GM19043 (cell line): ENCODE measurements around the gene RFX4.

ENCODE experiments used
- ATAC-seq: cut with Tn5 transposase; IDR thresholded peaks from one replicate; pipeline ENCODE4 v1.9.1; 2021; ENCODE audit warnings: low read depth; ENCODE audit not compliant: unreplicated experiment

RFX4 gene

DNA sequence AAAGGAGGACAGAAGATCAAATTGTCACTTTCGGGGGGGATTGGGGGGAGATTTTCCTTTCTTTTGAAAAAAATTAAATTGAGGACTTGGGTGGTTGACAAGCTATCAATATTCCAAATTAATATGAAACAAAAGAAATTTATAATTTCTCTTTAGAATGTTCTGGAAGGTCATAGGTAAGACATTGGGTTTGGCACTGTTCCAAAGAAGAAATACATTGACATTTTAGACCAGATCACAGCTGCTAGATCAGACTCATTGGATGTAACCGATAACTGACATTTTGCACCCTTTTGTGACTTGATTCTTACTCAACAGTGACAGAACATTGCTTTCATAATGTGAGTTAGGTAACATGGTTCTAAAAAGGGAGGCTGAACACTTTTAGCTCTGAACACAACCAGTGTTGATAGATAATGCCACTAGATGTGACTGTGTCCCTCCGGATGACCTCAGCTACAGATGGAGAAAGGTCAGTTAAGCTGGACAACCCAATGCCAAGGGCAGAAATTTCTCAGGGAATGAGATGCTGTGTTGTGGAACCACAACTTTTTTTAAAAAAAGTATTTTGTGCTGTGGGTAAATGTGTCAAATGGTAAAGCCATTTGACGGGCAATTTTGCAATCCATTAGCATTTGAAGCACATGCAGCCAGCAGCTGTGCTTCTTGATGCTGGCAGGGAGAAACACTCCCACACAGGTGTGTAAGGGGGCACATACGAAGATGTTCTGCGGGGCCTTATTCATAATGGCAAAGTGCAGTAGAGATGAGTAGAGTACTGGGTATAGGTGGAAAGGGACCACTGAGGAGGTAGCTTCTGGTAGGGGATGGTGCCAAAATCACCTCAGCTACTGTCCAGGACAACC lies 62.9 kb downstream of the RFX4 start:
- no peak for ATAC-seq

DNA sequence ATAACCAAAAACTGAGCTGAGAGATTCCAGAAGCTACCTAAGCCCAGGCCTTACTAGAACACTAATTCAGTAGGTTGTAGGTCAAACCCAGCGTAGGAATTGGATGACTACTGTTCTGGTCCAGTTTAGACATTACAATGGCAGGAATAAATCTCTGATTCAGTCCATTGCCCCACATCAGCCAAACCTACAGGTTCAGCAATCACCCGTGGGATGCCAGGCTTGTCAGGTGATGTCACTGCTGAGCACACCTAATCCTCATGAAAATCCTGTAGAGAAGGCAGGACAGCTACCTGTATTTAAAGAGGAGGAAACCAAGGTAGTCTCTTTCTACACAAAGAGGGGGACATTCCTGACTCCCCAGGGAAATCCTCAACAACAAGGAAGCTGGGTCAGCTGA lies 63.7 kb downstream of the RFX4 start:
- no peak for ATAC-seq

DNA sequence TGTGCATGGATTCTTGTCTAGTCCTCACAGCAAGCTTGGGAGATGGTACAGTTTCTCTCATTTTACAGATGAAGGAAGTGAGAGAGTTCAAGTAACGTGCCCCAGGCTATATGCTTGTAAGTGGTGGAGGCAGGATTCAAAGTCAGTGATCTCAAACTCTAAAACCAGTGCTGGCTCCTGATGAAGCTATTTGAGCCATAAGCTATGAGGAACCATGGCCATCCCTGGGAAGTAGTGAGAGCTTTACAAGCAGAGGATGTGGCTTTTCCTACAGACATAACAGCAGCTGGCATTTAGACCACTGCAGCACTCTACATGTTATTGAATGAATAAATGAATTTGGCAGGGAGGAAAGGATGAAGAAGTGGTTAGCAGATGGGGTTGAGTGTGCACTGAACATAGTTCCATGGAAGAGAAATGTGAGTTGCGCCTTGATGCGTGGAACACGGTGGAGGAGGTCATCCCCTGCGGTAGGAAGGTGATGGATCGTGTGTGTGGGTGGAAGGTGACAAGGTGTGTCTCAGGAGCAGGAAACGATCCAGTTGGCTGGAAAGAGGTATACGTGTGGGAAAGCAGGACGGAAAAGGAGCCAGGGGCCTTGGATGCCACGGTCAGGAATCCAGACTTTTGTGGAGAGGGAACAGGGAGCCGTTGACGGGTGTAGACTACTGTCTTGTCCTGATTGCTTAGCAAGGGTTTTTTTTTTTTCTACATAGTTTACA lies 65.2 kb downstream of the RFX4 start:
- no peak for ATAC-seq

DNA sequence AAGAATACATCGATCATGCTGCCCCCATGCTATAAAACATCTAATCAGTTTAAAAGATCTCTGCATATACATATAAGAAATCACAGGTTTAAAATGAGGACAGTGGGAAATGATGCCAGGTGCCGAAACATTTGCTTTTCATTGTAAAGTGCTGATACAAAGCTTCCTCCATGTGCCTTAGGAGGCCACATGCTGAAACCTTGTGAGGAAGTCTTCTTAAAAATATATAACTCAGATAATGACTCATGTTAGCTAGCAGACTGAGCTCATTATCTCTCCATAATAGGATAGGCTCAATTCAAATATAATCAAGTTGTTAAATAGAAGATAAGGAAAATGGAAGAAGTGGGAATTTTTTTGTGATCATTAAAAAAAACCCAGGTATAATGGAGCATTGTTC lies 65.9 kb downstream of the RFX4 start:
- ATAC-seq = no peak

DNA sequence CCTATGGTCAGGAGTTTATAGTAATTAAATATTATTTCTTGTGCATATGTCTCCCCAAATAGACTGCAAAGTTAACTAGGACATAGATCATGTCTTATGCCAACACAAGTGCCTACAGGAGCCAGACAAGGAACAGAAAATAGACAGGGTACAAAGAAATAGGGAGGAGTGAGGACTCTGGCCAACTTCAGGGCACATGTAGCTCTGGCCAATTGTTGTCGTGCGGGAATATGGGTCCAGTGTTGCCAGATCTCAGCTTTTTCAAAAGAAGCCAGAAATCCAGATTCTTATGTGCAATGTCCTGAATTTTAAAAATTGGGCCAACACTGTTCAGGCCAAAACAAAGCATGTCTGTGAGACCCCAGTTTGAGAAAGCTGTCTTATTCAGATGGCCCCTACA lies 68.7 kb downstream of the RFX4 start:
- ATAC-seq = no peak

DNA sequence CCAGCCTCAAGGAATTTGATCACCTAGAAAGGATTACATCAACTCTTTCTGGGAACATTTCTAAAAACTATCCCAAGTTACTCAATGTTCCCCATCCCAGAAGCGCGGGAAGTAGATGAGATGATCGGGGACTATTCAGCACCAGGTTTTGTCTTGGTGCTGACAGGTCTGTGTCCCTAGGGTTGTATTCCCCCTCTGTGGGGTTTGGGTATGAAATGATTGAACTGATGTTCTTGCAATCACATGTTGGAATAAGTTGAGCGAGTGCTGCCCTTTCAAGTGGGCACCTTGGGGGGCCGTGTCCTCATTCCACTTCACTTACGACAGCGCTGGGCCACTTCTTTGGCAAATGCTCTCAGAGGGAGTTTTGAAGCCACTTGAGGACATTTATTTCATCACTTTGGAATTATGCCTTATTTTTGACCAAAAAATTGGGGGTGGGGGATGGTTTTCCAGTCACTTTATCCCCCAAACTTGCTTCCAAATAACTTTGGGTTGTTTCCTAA lies 69.8 kb downstream of the RFX4 start:
- no peak for ATAC-seq

DNA sequence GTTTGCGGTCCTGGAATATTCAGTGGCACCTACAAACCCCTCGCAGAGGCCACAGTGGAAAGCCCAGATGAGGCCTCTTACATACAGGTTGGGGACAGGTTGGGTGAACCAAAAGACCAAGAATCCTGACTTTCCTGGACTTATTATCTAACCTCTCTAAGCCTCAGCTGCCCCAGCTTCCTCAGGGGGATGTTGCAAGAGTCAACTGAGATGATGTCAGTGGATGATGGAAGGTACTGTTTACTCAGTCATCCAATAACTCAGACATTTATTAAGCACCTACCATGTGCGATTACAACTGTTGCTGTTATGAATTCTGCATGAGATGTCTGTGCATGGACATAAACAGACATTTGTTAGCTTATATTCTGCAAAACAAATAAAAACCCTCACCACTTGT lies 72.8 kb downstream of the RFX4 start:
- no peak for ATAC-seq

DNA sequence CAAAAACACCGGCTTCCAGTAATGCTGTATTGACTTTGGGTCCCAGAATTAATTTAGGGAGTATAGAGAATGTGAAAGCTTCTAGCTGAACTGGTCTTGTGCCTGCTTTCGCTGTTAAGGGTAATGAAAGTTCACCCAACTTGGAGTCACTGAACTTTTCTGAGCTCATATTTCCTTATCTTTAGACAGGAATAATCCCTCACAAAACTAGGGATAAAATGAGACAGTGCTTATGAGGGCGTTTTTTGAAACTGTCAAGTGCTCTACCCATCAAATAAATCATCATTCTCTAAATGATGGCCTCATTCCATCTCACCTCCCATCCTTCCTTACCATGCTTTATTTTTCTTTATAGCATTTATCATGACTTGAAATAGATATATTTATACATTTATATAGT lies 74.7 kb downstream of the RFX4 start:
- ATAC-seq = no peak

DNA sequence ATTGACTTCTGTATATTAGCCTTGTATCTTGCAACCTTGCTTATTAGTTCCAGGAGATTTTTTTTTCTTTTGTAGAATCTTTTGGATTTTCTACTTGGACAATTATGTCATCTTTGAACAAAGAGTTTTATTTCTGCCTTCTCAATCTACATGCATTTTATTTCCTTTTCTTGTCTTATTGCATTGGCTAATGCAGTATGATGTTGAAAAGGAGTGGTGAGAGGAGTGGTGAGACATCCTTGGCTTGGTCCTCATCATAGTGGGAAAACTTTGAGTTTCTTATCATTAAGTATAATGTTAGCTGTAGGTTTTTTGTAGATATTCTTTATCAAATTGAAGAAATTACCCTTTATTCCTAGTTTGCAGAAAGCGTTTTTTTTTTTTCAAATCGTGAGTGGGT lies 80.6 kb downstream of the RFX4 start:
- ATAC-seq = no peak

DNA sequence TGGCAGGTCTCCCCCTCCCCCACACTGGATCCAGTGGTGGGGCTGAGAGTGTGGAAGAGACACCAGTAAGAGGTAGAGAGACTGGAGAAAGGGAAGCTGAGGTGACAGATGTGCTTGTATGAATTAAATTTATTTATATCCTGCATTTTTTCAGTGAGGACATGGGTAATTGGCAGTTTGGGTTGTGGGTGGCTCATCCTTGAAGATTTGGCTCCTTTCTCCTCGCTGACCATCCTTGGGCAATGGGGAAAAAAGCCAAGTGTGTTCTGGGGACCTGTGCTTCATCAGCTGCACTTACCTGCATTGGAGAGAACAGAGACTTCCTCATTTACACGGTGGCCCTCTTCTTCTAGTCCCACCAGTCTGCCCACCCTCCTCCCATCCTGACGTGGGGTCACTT lies 86.4 kb downstream of the RFX4 start:
- no peak for ATAC-seq

DNA sequence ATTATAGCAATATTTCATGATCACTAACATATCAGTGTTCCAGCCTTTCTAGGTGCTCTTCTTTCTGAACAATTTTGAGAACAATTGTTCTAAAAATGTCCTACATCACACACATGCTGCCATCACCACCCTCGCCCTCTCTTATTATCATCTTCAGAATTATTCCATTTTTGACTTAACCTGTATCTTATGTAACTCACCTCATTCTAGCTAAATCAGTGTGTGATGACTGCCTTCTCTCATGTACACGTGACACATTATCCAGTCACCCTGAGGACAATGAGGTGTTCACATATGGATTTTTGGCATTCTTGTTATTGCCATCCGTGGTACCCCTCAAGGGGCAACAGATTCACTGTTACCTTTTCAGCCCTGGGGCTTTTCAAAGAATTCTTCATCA lies 87.3 kb downstream of the RFX4 start:
- ATAC-seq = no peak

DNA sequence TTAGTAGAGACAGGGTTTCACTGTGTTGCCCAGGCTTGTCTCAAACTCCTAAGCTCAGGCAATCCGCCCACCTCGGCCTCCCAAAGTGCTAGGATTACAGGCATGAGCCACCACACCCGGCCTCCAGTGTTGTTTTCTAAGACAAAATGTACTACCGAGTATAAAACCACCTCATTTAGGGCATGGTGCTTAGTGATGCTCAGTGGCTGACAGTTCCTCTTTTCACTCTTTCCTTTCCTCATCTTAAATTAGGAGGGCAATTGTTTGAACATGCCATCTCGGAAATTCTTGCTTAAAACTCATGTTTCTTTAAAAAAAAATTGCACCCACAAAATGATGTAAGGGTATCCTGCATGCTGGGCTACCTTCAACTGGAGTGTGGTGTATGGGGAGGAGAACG lies 89.0 kb downstream of the RFX4 start:
- no peak for ATAC-seq

DNA sequence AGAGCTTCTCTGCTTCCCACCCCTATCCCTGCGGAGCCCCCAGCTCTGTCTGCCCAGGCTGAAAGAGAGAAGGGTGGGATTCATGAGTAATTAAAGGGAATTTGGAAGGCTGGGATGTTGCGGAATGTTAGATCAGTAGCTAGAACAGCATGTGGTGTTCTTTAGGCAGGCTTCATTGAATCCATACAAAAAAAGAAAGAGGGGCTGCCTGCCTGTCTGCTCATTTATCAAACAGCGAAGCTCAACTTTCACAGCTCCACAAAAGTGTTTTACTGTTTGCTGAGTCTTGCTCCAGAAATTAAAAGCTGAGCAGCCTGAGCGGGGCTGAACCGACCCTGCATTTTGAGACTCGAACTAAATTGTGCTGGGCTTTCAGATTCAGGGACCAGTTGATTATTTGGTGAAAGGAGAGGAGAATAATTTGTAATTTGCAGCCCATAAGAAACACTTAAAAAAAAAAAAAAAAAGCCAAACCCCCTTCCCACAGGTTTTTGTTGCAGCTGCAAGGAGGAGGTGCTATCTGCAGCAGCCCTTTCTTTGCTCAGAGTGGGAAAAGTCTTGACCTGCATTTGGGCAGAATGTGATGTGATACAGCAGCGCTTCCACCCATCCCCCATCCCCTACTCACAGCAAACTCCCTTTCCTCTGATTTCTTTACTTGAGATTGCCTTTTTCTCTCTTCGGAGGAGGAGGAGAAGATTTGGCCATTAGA lies 89.7 kb downstream of the RFX4 start:
- ATAC-seq = no peak

DNA sequence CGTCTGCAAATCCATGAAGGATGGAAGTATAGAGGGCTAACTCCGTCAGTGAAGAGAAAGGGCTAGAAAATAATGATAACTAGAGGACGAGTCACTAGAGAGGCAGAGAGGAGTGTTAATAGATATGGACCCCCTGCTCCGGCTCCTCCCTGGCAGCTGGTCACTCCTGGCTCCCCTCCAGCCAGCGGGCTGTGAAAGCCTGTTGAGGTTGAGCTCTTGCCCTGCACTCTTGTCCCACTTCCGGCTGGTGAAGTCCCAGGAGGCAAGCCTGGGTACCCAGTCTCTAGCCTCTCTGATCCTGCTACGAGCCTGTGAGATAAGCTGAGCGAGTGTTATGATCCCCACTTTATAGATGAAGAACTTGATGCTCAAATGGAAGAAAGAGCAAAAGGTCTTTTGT lies 90.3 kb downstream of the RFX4 start:
- ATAC-seq = no peak

DNA sequence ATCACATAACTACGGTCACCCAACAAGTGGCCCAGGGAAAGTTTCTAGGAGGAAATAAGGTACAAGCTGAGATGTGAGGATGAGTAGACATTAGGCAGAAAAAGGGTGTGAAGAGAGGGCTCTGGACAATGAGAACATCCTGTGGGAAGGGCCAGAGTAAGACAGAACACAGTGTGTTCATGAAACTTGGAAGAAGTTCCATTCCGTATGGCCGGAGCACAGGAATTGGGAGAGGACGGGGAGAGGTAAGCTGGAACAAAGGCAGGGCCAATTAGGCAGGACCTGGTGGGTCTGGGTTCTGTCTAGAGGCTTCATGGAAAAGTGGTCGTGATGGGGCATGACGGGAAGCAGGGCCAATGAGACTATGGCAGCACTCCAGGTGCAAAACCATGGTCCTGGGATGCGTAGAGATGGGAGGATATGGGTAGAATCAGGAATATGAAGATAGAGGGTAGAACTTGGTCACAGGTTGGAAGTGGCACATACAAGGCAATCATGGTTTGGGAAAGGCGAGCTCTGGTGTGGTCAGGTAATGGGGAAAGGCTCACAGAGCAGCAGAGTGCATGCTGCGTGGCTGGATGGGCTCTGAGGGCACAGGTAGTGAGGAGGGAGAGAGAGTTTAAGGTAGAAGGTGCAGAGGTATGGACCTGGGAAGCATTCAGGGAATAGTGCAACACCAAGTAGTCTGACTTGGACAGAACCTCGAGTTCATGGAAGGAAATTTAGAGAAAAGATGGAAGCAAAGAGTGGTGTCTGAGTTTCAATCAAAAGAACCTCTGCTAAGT lies 93.0 kb downstream of the RFX4 start:
- ATAC-seq = no peak

DNA sequence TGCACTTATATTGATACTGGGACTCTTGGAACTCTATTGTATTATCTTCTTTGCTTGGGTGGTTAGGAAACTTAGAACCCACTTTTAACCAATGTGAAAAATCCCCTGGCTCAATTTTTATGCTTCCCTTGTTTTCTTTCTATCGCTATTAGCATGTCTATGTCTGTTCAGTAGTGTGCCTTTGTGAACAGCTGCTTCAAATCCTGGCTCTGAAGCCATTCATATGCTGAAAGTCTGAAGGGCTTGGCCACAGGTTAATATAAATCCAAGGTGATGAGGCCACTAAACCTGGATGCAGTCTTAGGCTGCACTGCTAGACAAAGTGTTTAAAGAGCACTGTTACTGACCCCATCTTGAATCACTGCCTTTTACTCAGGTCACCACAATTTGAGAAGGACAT lies 96.8 kb downstream of the RFX4 start:
- ATAC-seq = no peak

DNA sequence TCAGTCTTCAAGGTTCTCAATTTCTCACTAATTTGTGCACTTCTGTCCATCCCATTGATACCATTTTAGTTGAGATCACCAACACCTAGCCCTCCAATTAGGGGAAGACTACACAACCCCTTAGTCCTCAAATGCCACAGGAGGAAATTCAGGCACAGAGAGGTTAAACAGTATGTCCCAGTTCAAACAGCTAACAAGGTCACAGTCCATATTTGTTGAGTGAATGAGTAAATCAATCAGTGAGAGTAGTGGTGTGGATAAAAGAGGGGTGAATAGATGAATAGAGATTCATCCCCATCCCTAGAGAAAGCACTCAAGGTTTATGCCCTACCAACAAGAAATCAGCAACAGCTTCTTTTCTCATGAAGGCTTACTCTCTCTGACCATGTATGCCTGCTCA lies 97.5 kb downstream of the RFX4 start:
- ATAC-seq = no peak

DNA sequence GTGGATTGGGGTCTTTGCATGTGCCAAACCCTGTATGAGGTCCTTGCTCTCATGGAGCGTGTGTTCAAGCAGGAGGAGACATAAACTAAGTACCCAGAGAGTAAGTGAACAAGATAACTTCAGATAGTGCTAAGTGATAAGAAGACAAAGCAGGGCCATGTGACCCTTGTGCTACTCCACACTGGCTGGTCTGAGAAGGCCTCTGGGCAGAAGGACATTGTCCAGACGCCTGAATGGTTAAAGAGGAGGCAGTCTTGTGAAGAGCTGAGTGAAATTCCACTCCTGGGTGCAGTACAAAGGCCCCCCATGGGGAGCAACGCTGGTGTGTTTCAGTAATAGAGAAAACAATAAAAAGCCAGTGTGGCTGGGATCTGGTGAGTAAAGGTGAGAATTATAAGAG lies 98.4 kb downstream of the RFX4 start:
- ATAC-seq = no peak

DNA sequence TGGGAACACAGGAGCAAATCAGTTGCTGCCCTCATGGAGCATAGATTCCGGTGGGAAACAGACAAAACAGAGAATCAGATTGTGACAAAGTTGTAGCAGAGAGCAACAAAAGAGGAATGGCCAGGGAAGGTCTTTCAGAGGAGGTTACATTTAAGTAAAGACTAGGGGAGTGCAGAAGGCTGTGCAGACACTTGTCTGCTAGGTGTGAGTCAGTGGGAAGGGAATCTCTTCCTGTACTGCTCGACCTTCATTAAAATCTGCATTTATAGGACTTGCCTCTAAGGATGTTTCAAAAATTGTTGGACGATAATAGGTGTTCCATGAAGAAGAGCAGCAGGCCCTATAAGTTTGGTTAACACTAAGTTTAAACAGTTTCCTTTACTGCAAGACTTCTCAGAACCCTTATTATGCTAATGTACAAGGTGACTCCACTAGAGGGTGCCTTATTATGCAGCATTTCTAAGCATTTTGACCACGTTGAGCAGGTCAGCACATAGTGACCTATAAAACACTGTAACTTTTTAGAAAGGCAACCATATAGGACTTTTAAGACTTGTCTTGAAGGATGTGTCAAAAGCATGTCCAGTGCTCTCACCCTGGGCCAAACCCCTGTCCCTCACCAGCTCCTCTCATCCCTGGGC lies 99.9 kb downstream of the RFX4 start:
- ATAC-seq = no peak

DNA sequence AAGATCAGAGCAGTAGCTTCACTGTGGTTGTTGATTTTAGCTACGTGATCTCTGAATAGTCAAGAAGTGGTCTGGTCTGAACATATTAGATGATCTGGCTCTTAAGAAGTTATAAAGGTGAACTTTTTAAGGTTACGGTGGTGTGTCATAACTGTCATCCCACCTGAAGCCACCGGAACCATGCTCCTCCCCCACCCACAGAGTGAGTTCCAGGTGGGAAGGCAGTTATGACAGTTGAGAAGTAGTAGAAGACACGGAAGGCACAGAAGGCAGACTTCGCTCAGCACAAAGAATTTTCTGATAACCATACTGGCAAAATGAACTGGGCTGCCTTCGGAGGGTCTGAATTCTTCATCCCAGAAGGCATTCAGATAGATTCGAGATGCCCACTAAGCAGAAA lies 101.7 kb downstream of the RFX4 start:
- no peak for ATAC-seq
